COLO668 (cell line): ENCODE data around the gene RFX7.

ENCODE experiments used
- DNase-seq: peaks from one replicate; lab custom pipeline; 2025; ENCODE audit not compliant: unreplicated experiment; lab: John Stamatoyannopoulos, UW

The RFX7 gene

DNA sequence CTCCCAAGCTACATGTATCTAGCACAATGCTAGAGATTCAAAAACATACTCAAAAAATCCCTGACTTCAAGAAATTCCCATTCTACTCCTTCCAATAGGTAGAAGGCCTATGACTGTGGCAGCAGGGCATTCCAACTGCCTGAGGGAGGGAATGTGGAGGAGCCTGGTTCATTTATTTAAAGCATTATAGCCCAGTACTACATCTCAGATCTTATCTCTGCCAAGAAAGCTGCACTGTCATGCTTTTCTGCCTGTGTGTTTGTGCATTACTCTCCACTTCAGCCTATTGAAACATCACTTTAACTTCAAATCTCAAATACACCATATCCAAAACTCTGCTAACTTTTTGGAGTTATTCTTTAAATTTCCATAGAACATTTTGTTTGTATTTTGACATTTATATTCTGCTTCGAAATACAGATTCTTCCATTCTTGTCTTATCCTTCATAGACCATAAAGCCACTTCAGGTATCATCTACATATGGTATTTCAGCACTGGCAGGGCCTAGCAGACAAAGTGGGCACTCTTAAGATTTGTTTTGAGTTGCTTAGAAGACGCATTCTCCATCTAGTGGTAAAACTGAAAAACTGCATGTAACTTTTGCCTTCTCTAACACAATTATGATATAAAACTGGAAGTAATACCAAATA is 191.2 kb downstream of the RFX7 start:
- DNase-seq, result no peak

DNA sequence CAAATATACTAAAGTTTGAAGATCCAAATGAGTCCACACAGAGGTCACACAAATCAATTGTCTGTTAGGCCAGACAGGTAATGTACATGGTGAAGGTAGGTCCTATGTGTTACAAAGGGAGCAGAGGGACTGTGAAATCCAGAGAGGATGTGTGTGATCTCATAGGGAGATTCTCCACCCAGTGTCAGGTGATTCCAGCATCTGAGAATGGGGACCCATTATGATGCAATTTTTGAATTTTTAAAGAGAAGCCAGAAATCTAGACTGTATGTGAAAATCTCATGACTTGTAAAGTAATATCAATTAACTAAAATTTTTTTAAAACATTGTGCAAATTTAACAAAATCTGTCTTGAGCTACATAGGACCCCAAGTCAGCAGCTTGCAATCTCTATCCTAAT is 192.0 kb downstream of the RFX7 start:
- DNase-seq, result no peak

DNA sequence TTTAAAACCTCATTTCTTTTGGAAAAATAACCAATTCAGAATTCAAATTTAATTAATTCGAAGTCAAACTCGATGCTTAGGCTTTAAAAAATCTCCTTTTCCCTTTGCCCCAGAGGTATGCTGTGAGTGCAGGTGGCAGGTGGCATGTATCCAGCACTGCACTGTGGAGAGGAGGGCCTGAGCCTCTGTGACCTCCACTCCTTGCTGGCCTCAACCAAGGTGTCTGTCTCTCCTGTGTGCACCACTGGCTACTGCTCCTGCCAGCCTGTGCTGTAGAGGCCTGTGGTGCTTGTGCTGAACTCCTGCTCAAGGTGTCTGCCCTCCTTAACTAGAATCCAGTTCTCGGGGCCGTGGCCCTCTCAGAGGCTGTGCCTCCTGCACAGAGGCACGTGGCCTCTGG is 194.1 kb downstream of the RFX7 start:
- no peak for DNase-seq

DNA sequence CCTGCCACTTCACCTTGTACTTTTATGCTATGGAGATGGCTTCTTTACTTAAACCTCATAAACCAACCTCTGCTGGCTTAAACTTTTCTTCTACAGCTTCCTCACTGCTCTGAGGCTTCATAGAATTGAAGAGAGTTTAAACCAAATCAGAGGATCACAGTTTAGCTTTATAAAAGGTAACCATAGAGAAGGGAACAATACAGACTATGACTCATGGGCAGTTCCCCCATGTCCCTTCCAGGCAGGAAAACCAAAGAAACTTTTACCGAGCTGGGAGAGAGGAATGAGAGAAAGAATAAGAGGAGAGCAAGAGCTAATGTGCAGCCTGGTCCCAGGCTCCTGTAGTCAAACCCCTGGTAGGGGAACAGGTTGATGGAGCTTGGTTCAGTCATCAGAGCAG is 196.3 kb downstream of the RFX7 start:
- DNase-seq, result no peak

DNA sequence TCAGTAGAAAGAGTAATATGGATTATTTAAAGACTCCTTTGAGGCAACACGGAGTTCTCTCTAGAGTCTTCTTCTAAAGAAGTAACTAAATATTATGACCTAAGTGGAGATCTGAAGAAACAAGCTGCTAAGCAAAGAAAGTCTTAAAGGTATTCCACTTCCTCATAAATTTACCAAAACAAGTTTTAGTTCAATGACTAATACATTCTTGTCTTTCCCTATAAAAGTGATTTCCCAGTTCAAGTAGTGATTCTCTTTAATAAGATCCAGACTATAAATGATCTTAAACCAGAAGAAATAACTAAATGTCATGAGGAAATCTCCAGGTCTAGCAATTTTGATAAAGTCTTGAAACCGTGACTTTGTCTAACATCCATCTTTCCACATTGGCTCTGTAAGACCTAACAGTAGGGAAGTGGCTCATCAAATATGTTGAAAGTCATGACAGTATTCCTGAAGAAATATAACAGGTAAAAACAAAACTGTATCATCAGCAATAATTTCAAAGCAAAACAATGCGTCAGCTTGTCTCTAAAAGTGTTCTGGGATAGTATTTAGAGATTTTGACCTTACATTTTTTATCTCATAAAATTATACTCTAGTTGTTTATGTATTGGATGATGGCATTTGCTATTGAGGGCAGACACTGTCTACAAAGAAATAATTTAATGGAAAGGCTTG is 198.5 kb downstream of the RFX7 start:
- no peak for DNase-seq

DNA sequence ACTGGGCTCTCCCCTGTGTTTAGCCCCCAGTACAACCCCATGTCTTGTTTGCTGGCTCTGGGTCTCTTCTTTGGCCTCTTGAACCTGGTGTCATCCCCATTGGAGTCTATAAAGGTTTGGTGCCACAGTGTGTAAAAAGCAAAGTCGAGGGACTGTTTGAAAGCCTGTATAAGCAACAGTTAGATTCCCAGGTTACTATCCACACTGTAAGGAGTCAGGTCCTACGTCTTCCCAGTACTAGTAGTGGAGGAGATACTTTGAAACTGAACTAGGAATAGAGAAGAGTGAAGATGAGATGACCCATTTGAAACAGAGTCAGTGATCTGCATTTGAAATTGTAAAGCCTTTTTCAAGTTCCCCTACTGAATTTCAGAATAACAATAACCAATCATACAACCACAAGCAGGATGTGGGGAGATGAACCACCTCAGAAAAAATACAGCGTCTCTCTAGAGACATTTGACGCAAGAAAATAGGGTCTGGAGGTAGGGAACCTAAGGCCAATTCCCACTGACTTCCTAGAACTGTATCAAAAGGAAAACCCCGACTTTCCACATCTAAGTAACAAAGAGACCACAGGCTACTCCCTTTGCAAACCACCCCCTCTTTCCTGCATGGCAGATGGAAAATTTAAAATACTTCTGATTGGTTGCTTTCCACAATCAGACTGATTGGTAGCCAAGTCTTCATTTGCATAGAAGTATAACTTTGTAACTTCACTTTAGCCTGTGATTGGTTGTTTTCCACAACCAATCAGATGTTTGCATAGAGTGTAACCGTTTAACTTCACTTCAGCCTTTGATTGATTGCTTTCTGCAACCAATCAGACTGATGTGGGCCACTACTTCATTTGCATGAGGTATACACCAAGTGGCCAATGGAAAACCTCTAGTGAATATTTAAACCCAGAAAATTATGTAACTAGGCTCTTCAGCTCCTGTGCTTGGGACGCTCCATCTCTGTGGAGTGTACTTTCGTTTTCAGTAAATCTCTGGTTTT is 200.4 kb downstream of the RFX7 start:
- no peak for DNase-seq

DNA sequence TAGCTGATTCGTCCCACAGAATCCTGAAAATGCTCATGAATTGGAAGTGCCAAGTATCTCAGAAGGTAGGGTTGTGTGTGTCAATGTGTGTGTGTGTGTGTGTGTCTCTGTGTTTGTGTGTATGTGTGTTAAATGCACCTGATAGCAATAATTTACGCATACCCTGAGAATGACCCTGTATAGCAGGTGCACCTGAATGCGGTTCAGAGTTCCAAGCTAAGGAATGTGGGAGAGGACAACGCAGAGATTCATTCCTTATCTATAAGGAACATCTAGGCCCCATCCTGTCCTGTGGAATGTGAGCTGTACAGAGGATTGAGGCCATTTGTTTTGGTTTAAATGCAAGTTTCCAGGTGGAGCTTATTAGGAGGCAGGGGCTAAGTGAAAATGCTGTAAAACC is 201.2 kb downstream of the RFX7 start:
- DNase-seq, result no peak

DNA sequence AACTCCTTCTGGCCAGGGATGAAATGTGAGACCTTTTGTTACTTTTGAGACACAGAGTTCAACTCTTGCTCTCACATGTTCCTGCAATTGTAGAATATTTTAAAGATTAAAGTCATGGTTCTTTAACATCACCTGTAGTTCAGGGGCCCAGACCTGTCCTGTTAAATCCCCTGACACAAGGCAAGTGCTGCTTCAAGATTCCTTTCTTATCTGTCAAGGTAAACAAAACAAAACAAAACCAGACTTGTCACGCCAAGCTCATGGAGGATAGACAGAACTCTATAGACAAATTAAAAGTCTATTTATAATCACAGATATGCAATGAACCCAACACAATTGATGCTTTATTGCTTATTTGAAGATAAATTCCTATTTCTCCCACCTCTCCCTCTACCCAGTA is 201.6 kb downstream of the RFX7 start:
- no peak for DNase-seq

DNA sequence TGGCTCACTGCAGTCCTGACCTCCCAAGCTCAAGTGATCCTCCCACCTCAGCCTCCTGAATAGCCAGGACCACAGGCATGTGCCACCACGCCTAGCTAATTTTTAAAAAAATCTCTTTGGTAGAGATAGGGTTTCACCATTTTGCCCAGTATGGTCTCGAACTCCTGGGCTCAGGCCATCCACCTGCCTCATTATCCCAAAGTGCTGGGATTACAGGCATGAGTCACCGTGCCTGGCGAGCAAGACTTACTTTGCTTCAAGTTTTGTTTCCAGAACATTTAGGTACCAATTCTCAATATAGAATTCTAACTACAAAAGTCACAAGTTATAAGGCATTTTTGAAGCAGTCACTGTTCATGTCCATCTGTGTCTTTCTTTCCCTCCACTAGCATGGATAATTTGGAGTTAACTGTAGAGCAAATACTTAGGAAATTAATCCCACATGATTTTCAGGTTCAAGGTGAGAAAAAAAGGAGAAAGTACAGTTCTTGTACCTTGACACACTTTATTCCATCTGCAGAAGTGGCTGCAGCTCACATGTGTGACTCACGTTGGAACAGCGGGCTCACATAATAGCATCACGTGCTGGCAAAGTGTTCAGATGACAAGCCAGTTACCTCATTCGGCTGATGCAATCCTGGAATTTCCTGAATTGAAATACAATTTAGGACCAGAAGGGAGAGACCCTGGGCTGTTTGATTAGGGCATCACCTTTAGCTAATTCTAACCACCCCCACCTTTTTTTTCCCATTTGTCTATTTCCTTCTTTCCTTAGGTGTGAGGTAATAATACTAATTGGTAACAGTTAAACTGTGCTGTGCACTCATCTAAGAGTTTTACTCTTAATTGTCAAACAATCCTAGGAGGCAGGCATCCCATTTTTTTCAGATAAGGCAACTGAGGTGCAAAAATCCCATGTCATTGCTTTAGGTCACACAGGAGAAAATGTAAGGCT is 203.3 kb downstream of the RFX7 start:
- peak; percentile 32 for DNase-seq

DNA sequence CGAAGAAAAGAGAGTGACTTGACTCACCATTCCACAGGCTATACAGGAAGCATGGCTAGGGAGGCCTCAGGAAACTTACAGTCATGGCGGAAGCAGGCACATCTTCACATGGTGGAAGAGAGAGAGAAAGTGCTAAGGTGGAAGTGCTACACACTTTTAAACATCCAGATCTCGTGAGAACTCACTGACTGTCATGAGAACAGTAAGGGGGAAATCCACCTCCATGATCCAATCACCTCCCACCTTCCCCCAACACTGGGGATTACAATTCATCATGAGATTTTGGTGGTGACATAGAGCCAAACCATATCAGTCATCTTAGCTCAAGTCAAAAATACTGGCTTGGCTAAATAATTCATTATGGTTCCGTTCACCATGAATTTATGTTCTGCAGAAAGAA is 205.0 kb downstream of the RFX7 start:
- DNase-seq, result no peak

DNA sequence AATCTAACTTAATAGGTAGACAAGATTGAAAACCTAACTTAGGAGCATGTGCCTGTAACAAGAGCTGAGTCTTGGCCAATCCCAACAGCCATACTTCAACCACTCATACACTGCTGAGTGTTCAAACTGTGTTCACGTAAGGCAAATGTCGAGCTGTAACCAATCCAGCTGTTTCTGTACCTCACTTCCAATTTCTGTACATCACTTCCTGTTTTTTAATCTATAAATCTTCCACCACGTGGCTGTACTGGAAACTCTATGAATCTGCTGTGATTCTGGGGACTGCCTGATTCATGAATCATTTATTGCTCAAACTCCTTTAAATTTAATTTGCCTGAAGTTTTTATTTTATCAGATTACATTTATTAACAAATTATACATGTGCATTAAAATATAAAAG is 205.7 kb downstream of the RFX7 start:
- DNase-seq, result no peak
